HepG2 (cell line): ENCODE data around the gene RHBDD1. TPM values are rescaled to one million over a fixed set of nuclear protein-coding genes. Genes with fewer than 3 reads are reported as not detected.

Experiments
- BRCA1 ChIP-seq: sonication (generic); formaldehyde crosslinking; IDR thresholded peaks from 2 replicates; pipeline ENCODE4 v1.4.0; 2020; ENCODE audit warnings: missing genetic modification reagents
- CBX5 ChIP-seq: sonication (generic); formaldehyde crosslinking; IDR thresholded peaks from 2 replicates; pipeline ENCODE4 v1.4.0; 2020; ENCODE audit warnings: missing genetic modification reagents, borderline replicate concordance
- CEBPB ChIP-seq: IDR thresholded peaks from 2 replicates; pipeline ENCODE4 v1.6.1; 2011; ENCODE audit warnings: low read depth, low read length, improper control_type of control experiment, borderline replicate concordance
- DNMT1 ChIP-seq: sonication (generic); formaldehyde crosslinking; IDR thresholded peaks from 2 replicates; pipeline ENCODE4 v1.5.1; 2020; ENCODE audit warnings: mild to moderate bottlenecking, missing genetic modification reagents
- FOXJ3 ChIP-seq: sonication (generic); formaldehyde crosslinking; IDR thresholded peaks from 2 replicates; pipeline ENCODE4 v1.4.0; 2020; ENCODE audit warnings: missing genetic modification reagents, mild to moderate bottlenecking, borderline replicate concordance
- GABPB1 ChIP-seq: IDR thresholded peaks from 2 replicates; pipeline ENCODE4 v1.6.1; 2016; ENCODE audit warnings: mild to moderate bottlenecking, missing genetic modification reagents, moderate library complexity, missing compliant biosample characterization
- KLF15 ChIP-seq: sonication (generic); formaldehyde crosslinking; IDR thresholded peaks from 2 replicates; pipeline ENCODE4 v1.8.1; 2023; ENCODE audit warnings: borderline replicate concordance, mild to moderate bottlenecking, inconsistent platforms, missing genetic modification reagents, mixed read lengths
- TBX2 ChIP-seq: sonication (generic); formaldehyde crosslinking; IDR thresholded peaks from 2 replicates; pipeline ENCODE4 v1.5.0; 2020; ENCODE audit warnings: missing genetic modification reagents, mild to moderate bottlenecking, borderline replicate concordance
- WIZ ChIP-seq: sonication (generic); formaldehyde crosslinking; IDR thresholded peaks from 2 replicates; pipeline ENCODE4 v1.5.1; 2020; ENCODE audit warnings: mild to moderate bottlenecking, missing genetic modification reagents
- ZBTB7B ChIP-seq: sonication (generic); formaldehyde crosslinking; IDR thresholded peaks from 2 replicates; pipeline ENCODE4 v1.4.0; 2020; ENCODE audit warnings: missing genetic modification reagents
- ZEB1 ChIP-seq: IDR thresholded peaks from 2 replicates; pipeline ENCODE4 v1.6.1; 2012; ENCODE audit warnings: mild to moderate bottlenecking, low read depth, inconsistent platforms; ENCODE audit not compliant: insufficient replicate concordance
- ZNF224 ChIP-seq: sonication (generic); formaldehyde crosslinking; IDR thresholded peaks from 2 replicates; pipeline ENCODE4 v1.5.0; 2020; ENCODE audit warnings: mild to moderate bottlenecking, missing genetic modification reagents
- ZNF274 ChIP-seq: sonication (generic); formaldehyde crosslinking; IDR thresholded peaks from 2 replicates; pipeline ENCODE4 v1.5.1; 2020; ENCODE audit warnings: mild to moderate bottlenecking, missing genetic modification reagents
- ZNF326 ChIP-seq: sonication (generic); formaldehyde crosslinking; IDR thresholded peaks from 2 replicates; pipeline ENCODE4 v1.4.0; 2020; ENCODE audit warnings: missing genetic modification reagents, borderline replicate concordance
- ZNF335 ChIP-seq: sonication (generic); formaldehyde crosslinking; IDR thresholded peaks from 2 replicates; pipeline ENCODE4 v1.4.0; 2020; ENCODE audit warnings: missing genetic modification reagents
- ZNF343 ChIP-seq: sonication (generic); formaldehyde crosslinking; IDR thresholded peaks from 2 replicates; pipeline ENCODE4 v1.4.0; 2020; ENCODE audit warnings: mild to moderate bottlenecking, missing genetic modification reagents
- ZNF354B ChIP-seq: sonication (generic); formaldehyde crosslinking; IDR thresholded peaks from 2 replicates; pipeline ENCODE4 v1.8.0; 2022; ENCODE audit warnings: mild to moderate bottlenecking, missing genetic modification reagents
- ZNF510 ChIP-seq: sonication (generic); formaldehyde crosslinking; IDR thresholded peaks from 2 replicates; pipeline ENCODE4 v1.4.0; 2020; ENCODE audit warnings: low read depth, mild to moderate bottlenecking, missing genetic modification reagents
- ZNF530 ChIP-seq: sonication (generic); formaldehyde crosslinking; IDR thresholded peaks from 2 replicates; pipeline ENCODE4 v1.5.0; 2020; ENCODE audit warnings: low read depth, mild to moderate bottlenecking, missing genetic modification reagents
- ZNF605 ChIP-seq: sonication (generic); formaldehyde crosslinking; IDR thresholded peaks from 2 replicates; pipeline ENCODE4 v1.8.0; 2022; ENCODE audit warnings: mild to moderate bottlenecking, missing genetic modification reagents
- ZNF720 ChIP-seq: sonication (generic); formaldehyde crosslinking; IDR thresholded peaks from 2 replicates; pipeline ENCODE4 v1.4.0; 2020; ENCODE audit warnings: missing genetic modification reagents
- polyA plus RNA-seq, 8 experiments: library from polyadenylated mRNA; depleted of rRNA in 3 of 8; stranded (reverse) in 7 of 8; unstranded in 1 of 8; fragments of >200 nt; fragmentation: Illumina TruSeq in 4 of 8; extraction: Trizol in 4 of 8; gene quantifications; 2 replicates each; pipeline versions ENCODE4 v1.2.1 to v1.2.3, GENCODE V29; 2011 to 2016; ENCODE audit warnings: low read depth in 4 of 8, missing spikeins in 1 of 8, mixed read lengths in 1 of 8; ENCODE audit not compliant: insufficient read depth in 1 of 8
- total RNA-seq, 5 experiments: library from RNA; depleted of rRNA; stranded (reverse); fragments of >200 nt; fragmentation: Illumina TruSeq; extraction: Trizol; gene quantifications; 2 replicates each; pipeline ENCODE4 v1.2.3, GENCODE V29; 2016; ENCODE audit warnings: low read depth in 1 of 5
- TF ChIP-seq, protein P1 (sequence below): IDR thresholded peaks from 2 replicates; pipeline ENCODE4 v1.6.1; 2016; ENCODE audit warnings: low read depth
- TF ChIP-seq, protein P2 (sequence below): IDR thresholded peaks from 2 replicates; pipeline ENCODE4 v1.6.1; 2016
- TF ChIP-seq, protein P3 (sequence below): sonication (generic); formaldehyde crosslinking; IDR thresholded peaks from 2 replicates; pipeline ENCODE4 v1.5.0; 2020; ENCODE audit warnings: missing genetic modification reagents, mild to moderate bottlenecking, borderline replicate concordance
- TF ChIP-seq, protein P4 (sequence below): sonication (generic); formaldehyde crosslinking; conservative IDR thresholded peaks from 2 replicates; pipeline ENCODE4 v1.4.0; 2020; ENCODE audit warnings: missing genetic modification reagents
- TF ChIP-seq, protein P5 (sequence below): IDR thresholded peaks from 2 replicates; pipeline ENCODE4 v1.6.1; 2012; ENCODE audit warnings: inconsistent platforms

RHBDD1 gene
- total and polyA plus RNA-seq, 2 of the 13 experiments (the other 11 are each of a cell fraction or from before 2014, with no cell fraction given) = 8.2 to 9.5 TPM

DNA sequence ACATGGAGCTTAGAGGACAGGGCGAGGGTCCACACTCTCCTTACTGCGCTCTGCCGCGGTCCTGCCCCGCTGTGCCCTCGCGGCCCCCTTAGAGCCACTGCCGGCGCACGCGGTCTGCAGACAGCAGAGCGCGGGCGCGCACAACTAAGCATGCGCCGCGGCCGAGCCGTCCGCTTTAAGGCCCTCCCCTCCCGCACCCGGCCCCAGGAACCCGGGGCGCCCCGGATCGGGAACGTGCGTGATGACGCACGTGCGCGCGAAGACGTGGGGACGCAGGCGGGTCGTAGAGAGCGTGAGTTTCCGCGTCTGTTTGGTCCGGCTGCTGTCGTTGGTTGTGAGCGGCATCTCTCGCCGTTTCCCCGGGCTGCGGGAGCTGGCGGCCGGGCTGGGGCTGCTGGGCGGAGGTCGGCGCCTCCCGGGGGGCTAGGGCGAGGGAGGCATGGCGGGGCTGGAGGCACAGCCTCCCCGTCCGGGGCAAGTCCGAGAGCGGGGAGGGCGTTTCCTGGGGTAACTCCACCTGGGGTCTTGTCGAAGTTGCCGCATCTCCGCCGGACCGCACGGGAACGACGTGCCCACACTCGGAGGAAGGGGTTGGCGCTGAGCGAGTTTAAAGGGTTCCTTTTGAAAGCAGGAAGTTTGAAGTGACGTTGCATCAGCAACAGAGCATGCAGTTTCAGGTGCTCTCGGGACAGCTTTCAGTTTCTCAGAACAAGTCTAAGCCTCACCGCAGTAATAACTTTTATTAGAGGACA is at the start of gene RHBDD1 (continued):
- TF ChIP-seq ZNF354B (CRISPR knock-in tag) = no peak
- no peak for TF ChIP-seq ZNF720
- TF ChIP-seq, protein P1, sequence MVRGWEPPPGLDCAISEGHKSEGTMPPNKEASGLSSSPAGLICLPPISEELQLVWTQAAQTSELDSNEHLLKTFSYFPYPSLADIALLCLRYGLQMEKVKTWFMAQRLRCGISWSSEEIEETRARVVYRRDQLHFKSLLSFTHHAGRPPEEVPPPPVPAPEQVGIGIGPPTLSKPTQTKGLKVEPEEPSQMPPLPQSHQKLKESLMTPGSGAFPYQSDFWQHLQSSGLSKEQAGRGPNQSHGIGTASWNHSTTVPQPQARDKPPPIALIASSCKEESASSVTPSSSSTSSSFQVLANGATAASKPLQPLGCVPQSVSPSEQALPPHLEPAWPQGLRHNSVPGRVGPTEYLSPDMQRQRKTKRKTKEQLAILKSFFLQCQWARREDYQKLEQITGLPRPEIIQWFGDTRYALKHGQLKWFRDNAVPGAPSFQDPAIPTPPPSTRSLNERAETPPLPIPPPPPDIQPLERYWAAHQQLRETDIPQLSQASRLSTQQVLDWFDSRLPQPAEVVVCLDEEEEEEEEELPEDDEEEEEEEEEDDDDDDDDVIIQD (CRISPR knock-in tag) = no peak; the same call in 1 of the 2 replicates
- peak; percentile 68 for TF ChIP-seq TBX2 (CRISPR knock-in tag)
- TF ChIP-seq ZEB1 = no peak
- TF ChIP-seq ZNF335 (CRISPR knock-in tag) = no peak
- TF ChIP-seq, protein P2, sequence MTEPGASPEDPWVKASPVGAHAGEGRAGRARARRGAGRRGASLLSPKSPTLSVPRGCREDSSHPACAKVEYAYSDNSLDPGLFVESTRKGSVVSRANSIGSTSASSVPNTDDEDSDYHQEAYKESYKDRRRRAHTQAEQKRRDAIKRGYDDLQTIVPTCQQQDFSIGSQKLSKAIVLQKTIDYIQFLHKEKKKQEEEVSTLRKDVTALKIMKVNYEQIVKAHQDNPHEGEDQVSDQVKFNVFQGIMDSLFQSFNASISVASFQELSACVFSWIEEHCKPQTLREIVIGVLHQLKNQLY = no peak
- TF ChIP-seq GABPB1 (CRISPR knock-in tag) = peak; percentile 85
- TF ChIP-seq ZNF510 (CRISPR knock-in tag) = peak; percentile 62; the same call in 1 of the 2 replicates
- TF ChIP-seq, protein P3, sequence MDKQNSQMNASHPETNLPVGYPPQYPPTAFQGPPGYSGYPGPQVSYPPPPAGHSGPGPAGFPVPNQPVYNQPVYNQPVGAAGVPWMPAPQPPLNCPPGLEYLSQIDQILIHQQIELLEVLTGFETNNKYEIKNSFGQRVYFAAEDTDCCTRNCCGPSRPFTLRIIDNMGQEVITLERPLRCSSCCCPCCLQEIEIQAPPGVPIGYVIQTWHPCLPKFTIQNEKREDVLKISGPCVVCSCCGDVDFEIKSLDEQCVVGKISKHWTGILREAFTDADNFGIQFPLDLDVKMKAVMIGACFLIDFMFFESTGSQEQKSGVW = no peak
- TF ChIP-seq ZNF605 (CRISPR knock-in tag) = peak; percentile 80
- peak; percentile 93 for TF ChIP-seq ZNF274 (CRISPR knock-in tag)
- TF ChIP-seq CEBPB = peak; percentile 66; the same call in 1 of the 2 replicates
- TF ChIP-seq, protein P4, sequence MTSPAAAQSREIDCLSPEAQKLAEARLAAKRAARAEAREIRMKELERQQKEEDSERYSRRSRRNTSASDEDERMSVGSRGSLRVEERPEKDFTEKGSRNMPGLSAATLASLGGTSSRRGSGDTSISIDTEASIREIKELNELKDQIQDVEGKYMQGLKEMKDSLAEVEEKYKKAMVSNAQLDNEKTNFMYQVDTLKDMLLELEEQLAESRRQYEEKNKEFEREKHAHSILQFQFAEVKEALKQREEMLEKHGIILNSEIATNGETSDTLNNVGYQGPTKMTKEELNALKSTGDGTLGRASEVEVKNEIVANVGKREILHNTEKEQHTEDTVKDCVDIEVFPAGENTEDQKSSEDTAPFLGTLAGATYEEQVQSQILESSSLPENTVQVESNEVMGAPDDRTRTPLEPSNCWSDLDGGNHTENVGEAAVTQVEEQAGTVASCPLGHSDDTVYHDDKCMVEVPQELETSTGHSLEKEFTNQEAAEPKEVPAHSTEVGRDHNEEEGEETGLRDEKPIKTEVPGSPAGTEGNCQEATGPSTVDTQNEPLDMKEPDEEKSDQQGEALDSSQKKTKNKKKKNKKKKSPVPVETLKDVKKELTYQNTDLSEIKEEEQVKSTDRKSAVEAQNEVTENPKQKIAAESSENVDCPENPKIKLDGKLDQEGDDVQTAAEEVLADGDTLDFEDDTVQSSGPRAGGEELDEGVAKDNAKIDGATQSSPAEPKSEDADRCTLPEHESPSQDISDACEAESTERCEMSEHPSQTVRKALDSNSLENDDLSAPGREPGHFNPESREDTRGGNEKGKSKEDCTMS = no peak
- TF ChIP-seq ZBTB7B (CRISPR knock-in tag) = peak; percentile 73
- no peak for TF ChIP-seq KLF15 (CRISPR knock-in tag)
- TF ChIP-seq, protein P5, sequence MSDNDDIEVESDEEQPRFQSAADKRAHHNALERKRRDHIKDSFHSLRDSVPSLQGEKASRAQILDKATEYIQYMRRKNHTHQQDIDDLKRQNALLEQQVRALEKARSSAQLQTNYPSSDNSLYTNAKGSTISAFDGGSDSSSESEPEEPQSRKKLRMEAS = peak; percentile 76
- TF ChIP-seq ZNF224 = 0 out of 2 replicates have a peak, but pooled peaks have one; percentile 76
- TF ChIP-seq ZNF343 (CRISPR knock-in tag) = peak; percentile 52; the same call in 1 of the 2 replicates
- TF ChIP-seq WIZ (CRISPR knock-in tag) = no peak; the same call in 1 of the 2 replicates
- peak; percentile 27; the same call in 1 of the 2 replicates for TF ChIP-seq FOXJ3
- TF ChIP-seq CBX5 (CRISPR knock-in tag) = no peak; the same call in 1 of the 2 replicates
- TF ChIP-seq DNMT1 = peak; percentile 96
- TF ChIP-seq ZNF530 (CRISPR knock-in tag) = no peak
- no peak for TF ChIP-seq BRCA1 (CRISPR knock-in tag)
- TF ChIP-seq ZNF326 (CRISPR knock-in tag) = no peak
